GM21528 (cell line): ENCODE measurements around the gene NT5M.

Experiments
- ATAC-seq: cut with Tn5 transposase; IDR thresholded peaks from one replicate; pipeline ENCODE4 v1.9.1; 2021; ENCODE audit warnings: mild to moderate bottlenecking, moderate library complexity; ENCODE audit not compliant: unreplicated experiment, low FRiP score

Gene NT5M

GRCh38 chr17:17341452-17341851 lies 38.3 kb downstream of the NT5M start:
- no peak for ATAC-seq

- no peak for ATAC-seq
Observed at GRCh38 chr17:17342242-17342945, 39.2 kb downstream of the NT5M start.

- no peak for ATAC-seq
Observed at GRCh38 chr17:17343160-17343735, 40.1 kb downstream of the NT5M start.

- no peak for ATAC-seq
Observed at GRCh38 chr17:17343896-17344506, 40.8 kb downstream of the NT5M start.

- no peak for ATAC-seq
Observed at GRCh38 chr17:17344507-17345293, 41.5 kb downstream of the NT5M start.

GRCh38 chr17:17345294-17345597 lies 42.1 kb downstream of the NT5M start:
- no peak for ATAC-seq

- no peak for ATAC-seq
Observed at GRCh38 chr17:17345686-17346427, 42.7 kb downstream of the NT5M start.

- no peak for ATAC-seq
Observed at GRCh38 chr17:17346428-17347233, 43.5 kb downstream of the NT5M start.

- ATAC-seq, result no peak
Observed at GRCh38 chr17:17347234-17347955, 44.2 kb downstream of the NT5M start.

GRCh38 chr17:17347956-17348871 lies 45.0 kb downstream of the NT5M start:
- ATAC-seq, result no peak

- ATAC-seq, result no peak
Observed at GRCh38 chr17:17348872-17349723, 45.9 kb downstream of the NT5M start.

- no peak for ATAC-seq
Observed at GRCh38 chr17:17349724-17350106, 46.5 kb downstream of the NT5M start.

GRCh38 chr17:17350491-17351355 lies 47.5 kb downstream of the NT5M start:
- ATAC-seq, result no peak

- ATAC-seq, result no peak
Observed at GRCh38 chr17:17351356-17351891, 48.3 kb downstream of the NT5M start.

- no peak for ATAC-seq
Observed at GRCh38 chr17:17351901-17352781, 49.0 kb downstream of the NT5M start.
